HEK293T (cell line): ENCODE data around the gene LTBP1.

Experiments
- CTCF ChIA-PET: fragments of 350-600 bp; formaldehyde crosslinking; extraction: SDS; loops from one replicate; lab custom pipeline; 2021; ENCODE audit warnings: antibody characterized with exemption, inconsistent platforms; lab: Yijun Ruan, JAX
- POLR2A ChIA-PET: fragments of 350-600 bp; formaldehyde crosslinking; extraction: SDS; loops from one replicate; lab custom pipeline; 2020; ENCODE audit warnings: antibody characterized with exemption, inconsistent platforms; lab: Yijun Ruan, JAX
- DNase-seq: peaks from one replicate; pipeline ENCODE4 v3.0.0; 2012; ENCODE audit warnings: mixed read lengths; ENCODE audit errors: extremely low spot score
- ARNT ChIP-seq: fragments of 450-650 bp; IDR thresholded peaks from 2 replicates; pipeline ENCODE4 v1.6.1; 2017; ENCODE audit warnings: mild to moderate bottlenecking
- BHLHE40 ChIP-seq: fragments of 450-650 bp; IDR thresholded peaks from 2 replicates; pipeline ENCODE4 v1.6.1; 2016; ENCODE audit warnings: mild to moderate bottlenecking, moderate library complexity, borderline replicate concordance
- CTBP1 ChIP-seq: fragments of 450-650 bp; IDR thresholded peaks from 2 replicates; pipeline ENCODE4 v1.6.1; 2016; ENCODE audit warnings: borderline replicate concordance
- ELF4 ChIP-seq: fragments of 450-650 bp; IDR thresholded peaks from 2 replicates; pipeline ENCODE4 v1.6.1; 2017; ENCODE audit warnings: antibody characterized with exemption
- FOXA1 ChIP-seq: fragments of 450-650 bp; IDR thresholded peaks from 2 replicates; pipeline ENCODE4 v1.6.1; 2016; ENCODE audit warnings: mild to moderate bottlenecking
- FOXK2 ChIP-seq: fragments of 450-650 bp; IDR thresholded peaks from 2 replicates; pipeline ENCODE4 v1.6.1; 2016; ENCODE audit warnings: mild to moderate bottlenecking
- FOXM1 ChIP-seq: fragments of 450-650 bp; IDR thresholded peaks from 2 replicates; pipeline ENCODE4 v1.6.1; 2017; ENCODE audit warnings: mild to moderate bottlenecking, borderline replicate concordance
- HDGF ChIP-seq: fragments of 450-650 bp; IDR thresholded peaks from 2 replicates; pipeline ENCODE4 v1.6.1; 2017; ENCODE audit warnings: antibody characterized with exemption, borderline replicate concordance
- L3MBTL2 ChIP-seq: fragments of 450-650 bp; conservative IDR thresholded peaks from 2 replicates; pipeline ENCODE4 v1.6.1; 2016; ENCODE audit warnings: mild to moderate bottlenecking
- LEF1 ChIP-seq: fragments of 450-650 bp; IDR thresholded peaks from 2 replicates; pipeline ENCODE4 v1.6.1; 2017; ENCODE audit warnings: mild to moderate bottlenecking, borderline replicate concordance
- NFRKB ChIP-seq: fragments of 450-650 bp; IDR thresholded peaks from 2 replicates; pipeline ENCODE4 v1.6.1; 2016; ENCODE audit warnings: mild to moderate bottlenecking, moderate library complexity
- SP1 ChIP-seq: fragments of 450-650 bp; IDR thresholded peaks from 2 replicates; pipeline ENCODE4 v1.6.1; 2017
- SUZ12 ChIP-seq: fragments of 450-650 bp; IDR thresholded peaks from 2 replicates; pipeline ENCODE4 v1.6.1; 2016; ENCODE audit warnings: mild to moderate bottlenecking
- TARDBP ChIP-seq: fragments of 450-650 bp; IDR thresholded peaks from 2 replicates; pipeline ENCODE4 v1.6.1; 2016
- ZNF384 ChIP-seq: fragments of 450-650 bp; IDR thresholded peaks from 2 replicates; pipeline ENCODE4 v1.6.1; 2016
- TF ChIP-seq, protein P1 (sequence below): fragments of 450-650 bp; IDR thresholded peaks from 2 replicates; pipeline ENCODE4 v1.6.1; 2016

LTBP1 gene

DNA sequence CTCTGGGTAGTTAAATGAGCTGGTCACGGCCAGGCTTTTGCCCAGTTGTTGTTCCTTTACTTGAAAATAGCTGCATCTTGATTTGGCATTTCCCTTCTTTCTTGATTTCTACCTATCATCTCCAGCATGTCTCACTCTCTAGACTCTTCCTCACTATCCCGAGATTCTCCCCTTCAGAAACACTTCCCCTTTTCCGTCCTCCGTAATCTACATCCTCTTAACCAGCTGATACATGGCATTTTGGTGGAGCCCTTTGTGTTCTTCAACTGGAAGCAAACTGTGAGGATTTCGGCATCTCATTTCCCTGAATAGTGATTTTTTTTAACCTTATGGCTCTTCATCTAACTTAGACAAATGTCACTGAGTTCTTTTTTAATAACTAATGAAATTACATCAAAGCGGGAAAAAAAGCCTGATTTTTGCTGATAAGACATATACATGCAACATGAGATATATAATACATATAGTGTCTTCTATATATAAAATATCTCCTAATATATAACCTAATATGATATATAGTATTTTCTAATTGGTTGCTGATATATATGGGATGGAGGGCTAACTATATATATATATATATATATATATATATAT, 309.5 kb downstream of the LTBP1 start:
- TF ChIP-seq FOXM1 (no peak), FOXA1 (no peak), SP1 (no peak), ELF4 (no peak)
- ChIA-PET POLR2A (no interaction called here), CTCF (no interaction called here)
- no peak for DNase-seq

DNA sequence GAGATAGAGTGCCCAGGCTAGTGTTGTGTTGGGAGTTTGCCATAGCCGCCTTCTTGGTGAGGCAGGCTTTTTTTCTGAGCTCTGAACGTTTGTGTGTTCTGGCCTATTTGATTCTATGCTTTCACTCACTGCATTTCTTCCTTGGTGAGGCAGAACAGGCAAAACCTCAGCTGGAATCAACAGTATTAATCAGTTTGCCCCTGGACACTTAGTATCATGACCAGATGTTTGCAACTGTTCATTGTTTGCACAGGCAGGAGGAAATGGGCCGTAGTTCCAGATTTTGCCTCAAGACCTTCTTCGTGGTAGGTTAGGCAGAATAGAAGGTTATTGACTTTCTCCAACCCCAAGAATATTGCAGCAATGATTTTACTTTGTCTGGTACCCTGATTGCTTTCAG, 311.6 kb downstream of the LTBP1 start:
- no peak for DNase-seq
- CTCF ChIA-PET: no interaction called here
- POLR2A ChIA-PET: no interaction called here
- TF ChIP-seq SUZ12: no peak
- TF ChIP-seq LEF1: no peak
- TF ChIP-seq TARDBP: no peak
- no peak for TF ChIP-seq FOXM1
- TF ChIP-seq NFRKB: no peak
- TF ChIP-seq CTBP1: no peak
- no peak for TF ChIP-seq L3MBTL2
- no peak for TF ChIP-seq ARNT
- TF ChIP-seq HDGF: no peak
- TF ChIP-seq, protein P1, sequence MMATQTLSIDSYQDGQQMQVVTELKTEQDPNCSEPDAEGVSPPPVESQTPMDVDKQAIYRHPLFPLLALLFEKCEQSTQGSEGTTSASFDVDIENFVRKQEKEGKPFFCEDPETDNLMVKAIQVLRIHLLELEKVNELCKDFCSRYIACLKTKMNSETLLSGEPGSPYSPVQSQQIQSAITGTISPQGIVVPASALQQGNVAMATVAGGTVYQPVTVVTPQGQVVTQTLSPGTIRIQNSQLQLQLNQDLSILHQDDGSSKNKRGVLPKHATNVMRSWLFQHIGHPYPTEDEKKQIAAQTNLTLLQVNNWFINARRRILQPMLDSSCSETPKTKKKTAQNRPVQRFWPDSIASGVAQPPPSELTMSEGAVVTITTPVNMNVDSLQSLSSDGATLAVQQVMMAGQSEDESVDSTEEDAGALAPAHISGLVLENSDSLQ: no peak

DNA sequence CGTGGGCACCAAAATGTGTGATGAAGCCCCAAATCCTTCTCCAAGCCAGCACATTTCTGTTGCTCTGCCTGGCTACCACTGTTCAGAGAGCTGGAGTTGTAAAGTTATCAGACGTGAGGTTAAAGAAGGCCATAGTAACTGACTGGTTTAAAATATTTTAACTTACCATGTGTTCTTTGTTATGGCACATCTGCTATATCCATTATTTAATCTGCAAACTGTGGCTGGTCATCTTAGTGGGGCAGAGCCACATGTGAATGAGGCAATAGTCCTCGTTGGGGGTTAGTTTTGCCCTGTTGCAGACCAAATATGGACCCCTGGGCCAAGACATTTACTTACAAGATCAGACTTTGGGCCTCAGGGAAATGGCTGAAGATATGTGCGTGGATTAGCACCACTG, 315.3 kb downstream of the LTBP1 start:
- no peak for DNase-seq
- CTCF ChIA-PET: no interaction called here
- no peak for TF ChIP-seq LEF1
- no peak for TF ChIP-seq BHLHE40
- TF ChIP-seq FOXM1: no peak
- POLR2A ChIA-PET: no interaction called here

DNA sequence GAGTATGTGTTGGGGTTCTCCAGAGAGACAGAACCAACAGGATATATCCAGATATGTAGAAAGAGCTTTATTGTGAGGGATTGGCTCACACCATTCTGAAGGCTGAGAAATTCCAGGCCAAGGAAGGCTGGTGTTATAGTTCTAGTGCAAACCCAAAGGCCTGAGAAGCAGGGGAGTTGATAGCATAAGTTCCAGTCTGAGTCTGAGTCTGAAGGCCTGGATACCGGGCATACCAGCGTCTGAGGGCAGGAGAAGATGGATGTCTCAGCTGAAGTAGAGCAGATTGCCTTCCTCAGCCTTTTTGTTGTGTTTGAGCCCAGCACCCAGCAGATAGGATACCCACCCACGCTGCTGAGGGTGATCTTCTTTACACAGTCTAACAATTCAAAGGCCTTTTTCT, 318.0 kb downstream of the LTBP1 start:
- ChIA-PET POLR2A (no interaction called here), CTCF (no interaction called here)
- DNase-seq: no peak
- TF ChIP-seq FOXA1: no peak
- no peak for TF ChIP-seq ARNT
- TF ChIP-seq BHLHE40: no peak
- no peak for TF ChIP-seq FOXK2
- no peak for TF ChIP-seq SUZ12
- TF ChIP-seq LEF1: no peak
- TF ChIP-seq L3MBTL2: no peak

DNA sequence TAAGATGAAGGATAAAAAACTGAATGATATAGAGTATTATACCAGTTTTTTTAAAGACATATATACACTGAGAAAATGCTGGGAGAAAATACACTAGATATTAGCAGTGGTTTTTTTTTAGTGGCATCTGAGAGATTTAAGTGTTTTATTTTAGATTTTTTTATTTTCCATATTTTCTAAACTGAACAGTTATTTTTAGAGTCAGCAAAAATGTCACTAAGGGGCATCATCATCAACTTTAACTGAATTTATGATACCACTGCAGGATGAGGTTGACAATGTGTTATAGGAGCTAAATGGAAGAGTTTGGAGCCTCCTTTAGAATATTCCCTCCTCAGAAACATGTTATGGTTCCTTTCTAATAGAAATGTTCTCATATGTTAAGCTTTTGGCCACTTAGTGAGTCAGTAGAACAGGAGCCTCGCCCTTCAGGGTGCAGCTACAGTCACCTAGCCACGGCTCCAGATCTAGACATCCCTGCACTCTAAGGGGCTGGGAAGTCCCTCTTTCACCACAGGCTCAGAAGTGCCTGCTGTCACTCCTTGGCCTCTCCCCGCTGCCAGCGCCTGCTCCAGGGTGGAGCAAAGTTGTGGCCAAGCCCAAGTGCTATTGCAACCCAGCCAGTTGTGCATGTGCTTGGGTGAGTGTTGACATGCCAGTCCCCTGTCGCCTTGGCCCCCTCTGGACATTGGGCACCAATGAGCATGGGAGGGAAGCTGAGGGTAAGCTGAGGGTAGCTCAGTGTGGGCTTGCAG, 319.0 kb downstream of the LTBP1 start:
- ChIA-PET CTCF (no interaction called here), POLR2A (no interaction called here)
- TF ChIP-seq L3MBTL2: no peak
- no peak for DNase-seq

DNA sequence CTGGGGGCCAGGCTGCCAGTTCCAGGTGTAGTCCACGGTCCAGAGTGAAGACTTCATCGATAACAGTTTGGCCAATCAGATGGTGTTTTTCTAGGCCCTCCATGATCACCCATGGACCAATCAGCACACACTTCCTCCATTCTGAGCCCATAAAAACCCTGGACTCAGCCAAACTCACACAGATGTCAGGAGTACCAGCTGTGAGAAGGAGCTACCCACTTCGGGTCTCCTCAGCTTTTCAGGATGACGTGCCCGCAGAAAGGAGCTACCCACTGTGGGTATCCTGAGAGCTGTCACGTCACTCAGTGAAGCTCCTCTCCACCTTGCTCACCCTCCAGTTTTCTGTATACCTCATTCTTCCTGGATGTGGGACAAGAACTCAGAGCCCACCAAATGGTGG, 319.7 kb downstream of the LTBP1 start:
- POLR2A ChIA-PET: no interaction called here
- no peak for DNase-seq
- no peak for TF ChIP-seq CTBP1
- TF ChIP-seq L3MBTL2: no peak
- TF ChIP-seq FOXK2: no peak
- TF ChIP-seq ZNF384: no peak
- no peak for TF ChIP-seq ARNT
- CTCF ChIA-PET: interaction anchor here (0.6 kb wide), 1 partner anchor 24 kb away, joined by 3 read pairs; no protein-coding TSS in a partner anchor

DNA sequence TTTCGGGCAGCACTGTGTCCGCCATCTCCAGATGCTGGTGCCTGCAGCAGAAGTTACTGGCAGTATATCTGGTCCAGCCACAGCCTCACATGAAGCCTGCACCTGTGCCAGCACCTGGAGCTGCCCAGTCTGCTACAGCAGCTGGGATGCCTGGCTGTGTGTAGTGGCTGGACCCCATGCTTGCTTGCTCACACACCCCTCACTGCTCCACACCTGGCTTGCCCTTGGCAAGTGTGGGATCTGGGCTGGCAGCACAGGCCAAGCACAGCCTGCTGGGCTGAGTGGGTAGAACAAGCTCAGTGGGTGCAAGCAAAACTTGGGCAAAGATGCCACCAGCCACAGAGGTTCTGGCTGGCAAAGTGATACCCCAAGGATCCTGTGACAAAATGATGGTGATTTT, 320.3 kb downstream of the LTBP1 start:
- DNase-seq: no peak
- TF ChIP-seq HDGF: no peak
- TF ChIP-seq ELF4: no peak
- TF ChIP-seq CTBP1: no peak
- no peak for TF ChIP-seq ARNT
- no peak for TF ChIP-seq FOXA1
- no peak for TF ChIP-seq TARDBP
- ChIA-PET CTCF (no interaction called here), POLR2A (no interaction called here)

DNA sequence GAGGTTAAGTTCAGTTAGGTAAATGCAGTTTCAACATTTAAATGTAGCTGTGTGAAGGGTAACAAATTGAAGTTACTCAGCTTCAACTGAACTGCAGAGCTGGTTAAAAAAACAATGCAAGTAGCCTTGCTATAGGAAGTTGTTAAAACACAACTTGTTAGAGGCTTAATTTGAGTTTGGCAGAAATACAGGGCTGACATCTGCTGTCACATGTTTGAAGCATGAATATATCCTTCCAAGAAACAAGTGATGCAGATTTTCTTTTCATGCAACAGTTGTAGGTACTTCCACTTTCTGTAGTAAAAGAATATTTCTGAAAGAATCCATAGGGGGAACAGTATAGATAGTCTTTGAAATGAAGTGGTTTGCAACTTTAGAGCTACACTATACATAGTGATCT, 321.0 kb downstream of the LTBP1 start:
- ChIA-PET CTCF (no interaction called here), POLR2A (no interaction called here)
- DNase-seq: no peak
- TF ChIP-seq LEF1: no peak
- TF ChIP-seq ZNF384: no peak
- no peak for TF ChIP-seq CTBP1
